HG03575 (cell line): ENCODE results near the gene NEU2.
"Not testable (repeated sequence)": the region's sequence is repeated elsewhere in the genome, so short reads cannot be mapped to it uniquely, and the experiment has no call there.

Source experiments
- ATAC-seq: cut with Tn5 transposase; IDR thresholded peaks from one replicate; pipeline ENCODE4 v1.9.1; 2021; ENCODE audit not compliant: unreplicated experiment, insufficient number of reproducible peaks, low FRiP score; ENCODE audit errors: extremely low read depth

The NEU2 gene

DNA sequence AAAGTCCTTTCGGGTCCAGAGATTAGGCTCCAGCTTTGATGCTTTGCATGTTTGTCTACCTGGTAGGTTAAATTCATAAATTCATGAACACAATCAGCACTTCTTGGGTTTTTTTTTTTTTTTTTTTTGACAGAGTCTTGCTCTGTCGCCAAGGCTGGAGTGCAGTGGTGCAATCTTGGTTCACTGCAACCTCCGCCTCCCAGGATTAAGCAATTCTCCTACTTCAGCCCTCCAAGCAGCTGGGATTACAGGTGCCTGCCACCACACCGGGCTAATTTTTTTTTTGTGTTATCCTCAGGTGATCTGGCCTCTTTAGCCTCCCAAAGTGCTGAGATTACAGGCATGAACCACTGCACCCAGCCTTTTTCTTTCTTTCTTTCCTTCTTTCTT, 32.7 kb downstream of the NEU2 start:
- ATAC-seq, result not testable (repeated sequence)

DNA sequence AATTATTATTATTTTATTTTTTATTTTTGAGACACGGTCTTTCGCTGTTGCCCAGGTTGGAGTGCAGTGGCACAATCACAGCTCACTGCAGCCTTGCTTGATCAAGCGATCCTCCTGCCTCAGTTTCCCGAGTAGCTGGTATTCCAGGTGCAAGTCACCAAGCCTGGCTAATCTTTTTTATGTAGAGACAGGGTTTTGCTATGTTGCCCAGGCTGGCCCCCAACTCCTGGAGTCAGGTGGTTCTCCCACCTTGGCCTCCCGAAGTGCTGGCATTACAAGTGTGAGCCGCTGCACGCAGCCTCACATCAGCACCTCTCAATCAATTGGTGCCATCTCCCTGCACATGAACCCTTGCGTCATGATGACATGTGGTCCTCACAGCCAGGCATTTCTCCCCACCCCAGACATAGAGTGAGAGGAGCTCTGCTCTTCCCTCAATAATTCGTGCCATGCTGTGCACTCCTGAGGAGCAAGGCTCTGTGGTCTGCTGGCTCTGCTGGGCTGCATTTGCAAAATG, 33.5 kb downstream of the NEU2 start:
- ATAC-seq, result no peak

DNA sequence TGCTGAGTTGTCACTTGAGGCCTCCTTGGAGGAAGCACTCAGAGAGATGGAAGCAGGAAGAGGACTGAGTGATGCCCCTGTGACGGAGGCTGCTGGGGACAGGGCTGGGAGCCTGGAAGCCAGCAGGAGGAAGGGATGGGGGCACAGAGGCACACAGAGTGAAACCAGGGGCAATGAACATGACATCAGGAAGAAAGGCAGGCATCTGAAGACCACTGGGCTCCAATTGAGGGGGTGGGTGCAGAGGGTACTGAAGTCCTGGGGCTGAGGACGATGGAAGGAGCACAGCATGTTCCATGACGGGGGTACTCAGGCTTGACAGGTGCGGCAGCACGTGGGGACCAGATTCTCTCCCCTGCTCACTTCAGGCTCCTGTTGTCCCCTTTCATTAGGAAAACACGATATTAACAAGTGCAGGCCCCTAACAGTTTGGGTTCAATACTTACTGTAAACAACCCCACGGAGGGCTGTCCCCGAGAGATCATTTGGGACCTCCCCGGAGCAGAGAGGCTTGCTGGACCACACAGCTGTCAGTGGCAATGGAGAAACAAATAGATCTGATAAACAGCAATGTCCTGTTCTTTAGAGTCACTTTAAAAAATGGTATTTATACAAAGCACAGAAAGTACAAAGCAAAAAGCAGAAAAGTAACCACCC, 36.4 kb downstream of the NEU2 start:
- ATAC-seq, result no peak

DNA sequence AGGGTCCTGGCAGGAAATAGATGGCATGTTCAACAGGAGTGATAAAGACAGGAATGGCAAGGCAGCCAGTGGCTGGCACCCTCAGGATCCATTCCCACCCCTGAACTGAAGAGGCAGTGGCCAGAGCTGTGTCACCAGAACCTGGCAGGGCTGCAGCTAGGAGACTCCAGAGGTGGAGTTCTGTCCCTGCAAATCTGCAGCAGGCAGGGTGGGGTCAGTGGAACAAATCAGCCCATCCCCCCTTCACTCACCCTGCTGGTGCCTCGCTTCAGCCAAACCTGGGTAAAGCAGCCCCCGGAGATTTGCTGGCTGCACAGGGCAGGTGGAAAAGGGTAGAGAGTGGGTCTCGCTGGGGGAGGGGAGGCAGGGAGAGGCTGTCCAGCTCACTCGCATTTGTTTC, 40.4 kb downstream of the NEU2 start:
- ATAC-seq, result no peak

DNA sequence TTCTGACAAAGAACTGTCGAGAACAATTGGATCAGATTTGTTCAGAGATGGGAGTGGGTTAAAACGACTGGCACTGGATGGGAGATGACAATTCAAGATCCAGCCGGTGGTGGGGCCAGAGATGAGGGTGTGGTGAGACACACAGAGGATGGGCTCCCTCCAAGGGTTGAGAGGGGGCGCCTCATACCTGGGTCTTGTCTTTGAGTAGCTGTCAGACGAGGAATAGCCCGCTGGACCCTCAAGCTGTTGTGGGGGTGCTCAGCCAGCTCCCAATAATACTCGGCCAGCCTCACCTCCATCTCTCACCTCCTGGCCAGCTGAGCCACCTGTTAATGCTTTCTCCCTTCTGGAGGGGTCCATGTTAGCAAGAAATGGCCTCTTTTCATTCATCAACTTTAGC, 41.6 kb downstream of the NEU2 start:
- ATAC-seq, result no peak

DNA sequence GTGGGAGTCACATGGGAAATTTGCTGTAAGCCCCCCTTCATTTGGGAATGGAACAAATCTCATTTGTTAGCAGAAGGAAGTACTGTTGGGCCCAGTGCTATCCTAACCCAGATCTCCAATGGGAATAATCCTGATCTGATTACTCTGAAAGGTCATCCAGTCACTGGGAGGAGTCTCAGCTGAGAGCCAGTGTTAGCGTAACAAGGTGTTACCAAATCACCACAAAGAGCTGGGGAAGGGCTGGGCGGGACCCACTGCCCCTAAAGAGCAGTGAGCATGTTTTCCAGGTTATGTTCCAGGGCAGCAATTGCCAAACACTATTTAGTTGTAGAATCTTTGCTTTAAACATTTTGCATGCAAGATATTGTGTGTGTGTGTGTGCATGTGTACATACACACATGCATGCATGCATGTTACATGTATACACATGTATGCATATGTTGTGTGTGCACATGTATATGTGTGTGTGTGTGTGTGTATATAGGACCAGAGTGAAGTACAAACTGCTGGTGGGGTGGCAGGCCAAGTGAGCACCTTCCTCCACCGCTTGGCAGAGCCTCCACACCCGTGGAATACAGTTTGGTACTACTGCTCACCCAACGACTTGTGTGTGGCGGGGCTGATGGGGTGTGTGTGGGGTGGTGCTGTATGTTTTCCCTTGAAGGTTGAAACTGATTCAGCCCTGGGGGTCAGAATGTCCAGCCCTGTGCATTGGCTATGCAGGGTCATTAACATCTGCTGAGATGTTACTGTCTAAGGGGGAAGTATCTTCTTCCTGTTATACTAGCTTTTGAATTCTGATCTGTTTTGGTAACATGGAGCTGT, 42.9 kb downstream of the NEU2 start:
- ATAC-seq, result no peak

DNA sequence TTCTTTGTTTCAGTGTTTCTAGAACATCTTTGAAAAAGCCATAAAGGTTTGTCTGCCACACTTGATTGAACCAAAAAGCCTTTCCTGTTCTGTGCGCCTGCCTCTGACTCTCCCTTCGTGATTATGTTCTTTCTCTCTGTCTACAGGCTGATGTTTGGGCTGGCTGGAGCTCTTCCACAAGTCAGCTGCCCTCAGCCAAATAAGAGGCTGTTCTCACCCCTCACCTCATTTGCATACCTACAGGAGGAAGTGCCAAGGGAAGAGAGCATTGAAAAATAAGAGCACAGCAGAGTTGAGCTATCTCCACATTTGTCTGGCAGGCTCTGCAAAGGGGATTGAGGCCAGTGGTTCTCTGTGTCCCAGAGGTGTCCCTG, 43.5 kb downstream of the NEU2 start:
- ATAC-seq, result peak; percentile 35

DNA sequence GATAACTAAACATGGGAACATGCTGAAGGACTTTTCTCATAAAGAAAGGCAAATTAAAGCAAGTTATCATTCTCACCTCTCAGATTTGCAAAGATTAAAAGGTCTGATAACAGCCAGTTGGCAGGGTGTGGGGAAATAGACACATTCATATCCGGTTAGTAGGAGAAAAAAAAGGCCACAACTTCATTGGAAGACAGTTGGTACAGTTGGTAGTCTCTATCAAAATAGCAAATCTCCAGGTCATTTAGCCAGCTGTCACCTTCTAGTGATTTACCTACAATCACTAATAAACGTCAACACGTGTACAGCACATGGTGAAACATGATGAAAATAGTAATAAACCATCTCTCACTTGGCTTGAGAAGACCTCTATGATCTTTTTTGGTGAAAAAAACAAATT, 44.3 kb downstream of the NEU2 start:
- no peak for ATAC-seq

DNA sequence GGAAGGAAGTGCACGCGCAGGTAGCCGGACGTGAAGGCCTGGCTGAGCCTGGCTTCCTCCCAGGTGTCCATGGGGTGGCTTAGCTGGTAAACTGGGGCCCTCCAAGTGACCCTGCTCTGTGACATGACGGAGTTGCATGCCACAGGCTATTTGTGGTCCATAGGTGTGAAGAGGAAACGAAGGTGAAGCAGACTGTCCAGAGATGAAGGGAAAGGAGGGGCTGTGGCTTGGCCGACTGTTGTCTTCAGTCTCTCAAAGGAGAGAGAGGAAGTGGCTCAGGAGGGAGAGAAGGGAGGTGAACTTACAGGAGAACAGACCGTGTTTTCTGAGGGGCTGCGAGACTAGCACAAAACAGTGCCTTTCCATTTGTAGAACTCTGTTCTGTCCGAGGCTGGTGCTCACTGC, 47.0 kb downstream of the NEU2 start:
- no peak for ATAC-seq

DNA sequence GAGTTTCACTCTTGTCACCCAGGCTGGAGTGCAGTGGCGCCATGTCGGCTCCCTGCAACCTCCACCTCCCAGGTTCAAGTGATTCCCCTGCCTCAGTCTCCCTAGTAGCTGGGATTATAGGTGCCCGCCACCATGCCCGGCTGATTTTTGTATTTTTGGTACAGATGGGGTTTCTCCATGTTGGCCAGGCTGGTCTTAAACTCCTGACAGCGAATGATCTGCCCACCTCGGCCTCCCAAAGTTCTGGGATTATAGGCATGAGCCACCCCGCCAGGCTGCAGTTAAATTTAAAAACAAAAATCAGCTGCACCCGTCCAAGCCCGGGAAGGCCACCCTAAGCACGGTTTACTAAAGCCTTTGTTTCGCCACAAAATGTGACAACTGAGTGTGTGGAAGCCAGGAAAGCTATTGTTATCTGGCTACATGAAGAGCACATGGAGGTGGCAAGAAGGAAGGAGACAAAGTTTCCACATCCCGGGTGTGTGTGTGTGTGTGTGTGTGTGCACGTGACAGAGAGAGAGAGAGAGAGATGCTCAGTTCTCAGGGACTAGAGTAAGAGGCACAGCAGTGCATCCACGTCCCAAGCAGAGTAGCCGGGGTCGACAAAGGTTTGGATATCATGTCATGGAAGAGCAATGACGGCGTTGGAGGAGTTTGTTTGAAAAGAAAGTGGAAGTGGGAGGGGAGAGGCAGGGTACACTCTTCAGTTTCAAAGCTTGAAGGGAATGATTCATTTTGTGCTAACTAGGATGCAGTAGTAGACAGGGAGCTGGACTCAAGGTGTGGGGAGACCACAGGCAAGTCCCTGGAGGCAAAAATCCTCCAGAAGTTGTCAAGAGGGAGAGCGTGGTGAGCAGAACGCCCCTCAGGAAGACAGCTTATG, 47.7 kb downstream of the NEU2 start:
- ATAC-seq, result no peak

DNA sequence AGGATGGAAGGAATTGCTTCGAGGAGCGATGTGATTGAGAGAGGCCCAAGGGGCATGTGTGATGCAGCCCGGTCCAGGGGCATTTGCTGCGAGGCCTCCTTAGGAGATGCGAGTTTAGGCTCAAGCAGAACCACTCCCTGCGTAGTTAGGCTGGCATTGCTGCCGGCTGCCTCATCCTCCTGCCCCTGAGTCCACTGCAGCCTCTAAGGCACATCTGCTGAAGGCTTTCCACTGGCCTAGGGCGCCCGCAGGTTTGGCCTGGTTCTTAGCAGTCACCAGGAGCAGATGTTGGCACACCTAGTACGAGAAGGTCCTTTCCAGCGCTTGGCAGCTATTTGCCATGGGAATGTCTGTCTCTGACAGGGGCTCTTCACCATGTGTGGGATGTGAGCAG, 48.4 kb downstream of the NEU2 start:
- no peak for ATAC-seq

DNA sequence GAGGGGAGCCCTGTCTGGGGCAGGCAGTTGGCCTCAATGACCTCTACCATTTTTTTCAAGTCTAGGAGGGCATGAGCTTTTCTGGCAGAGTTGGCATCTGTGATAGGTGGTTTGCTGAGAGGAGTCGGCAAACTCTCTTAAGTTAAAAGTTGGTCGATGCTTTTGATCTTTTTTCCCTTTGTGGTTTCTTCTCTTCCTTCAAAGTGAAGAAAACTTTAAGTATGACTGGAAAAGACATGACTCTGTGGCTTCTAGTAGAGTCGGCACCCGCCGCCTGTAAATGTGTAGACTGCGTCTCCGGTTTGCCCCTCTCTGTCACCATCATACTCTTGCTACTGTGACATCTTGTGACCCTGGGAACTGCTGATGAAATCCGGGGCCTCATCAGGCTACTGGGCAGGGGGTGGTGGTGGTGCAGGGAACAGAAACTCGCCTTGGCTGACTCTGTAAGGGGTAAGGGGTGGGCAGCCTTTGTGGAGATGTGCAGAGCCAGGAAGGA, 48.8 kb downstream of the NEU2 start:
- no peak for ATAC-seq

DNA sequence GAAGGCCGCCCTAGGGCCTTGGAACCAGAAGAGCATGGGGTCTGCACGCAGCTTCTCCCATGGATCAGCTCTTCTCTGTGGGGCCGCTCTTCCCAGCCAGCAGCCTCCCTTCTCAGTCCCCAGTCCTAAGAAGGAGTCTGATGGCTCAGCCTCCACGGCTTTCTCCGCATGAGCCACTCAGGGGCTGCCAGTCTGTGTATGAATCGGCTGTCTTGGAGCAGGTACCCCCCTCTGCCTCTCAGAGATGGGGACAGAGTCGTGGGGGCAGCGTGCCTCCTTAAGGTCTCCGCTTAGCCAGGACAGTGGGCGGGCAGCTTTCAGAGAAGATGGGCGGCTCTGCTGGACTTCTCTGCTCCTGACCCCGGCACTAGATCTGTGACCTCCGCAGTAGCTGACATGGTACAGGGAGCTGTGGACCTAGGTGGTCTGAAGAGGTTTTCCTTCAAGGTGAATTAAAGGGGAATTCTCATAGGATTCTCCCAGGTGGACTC, 49.3 kb downstream of the NEU2 start:
- ATAC-seq, result no peak

DNA sequence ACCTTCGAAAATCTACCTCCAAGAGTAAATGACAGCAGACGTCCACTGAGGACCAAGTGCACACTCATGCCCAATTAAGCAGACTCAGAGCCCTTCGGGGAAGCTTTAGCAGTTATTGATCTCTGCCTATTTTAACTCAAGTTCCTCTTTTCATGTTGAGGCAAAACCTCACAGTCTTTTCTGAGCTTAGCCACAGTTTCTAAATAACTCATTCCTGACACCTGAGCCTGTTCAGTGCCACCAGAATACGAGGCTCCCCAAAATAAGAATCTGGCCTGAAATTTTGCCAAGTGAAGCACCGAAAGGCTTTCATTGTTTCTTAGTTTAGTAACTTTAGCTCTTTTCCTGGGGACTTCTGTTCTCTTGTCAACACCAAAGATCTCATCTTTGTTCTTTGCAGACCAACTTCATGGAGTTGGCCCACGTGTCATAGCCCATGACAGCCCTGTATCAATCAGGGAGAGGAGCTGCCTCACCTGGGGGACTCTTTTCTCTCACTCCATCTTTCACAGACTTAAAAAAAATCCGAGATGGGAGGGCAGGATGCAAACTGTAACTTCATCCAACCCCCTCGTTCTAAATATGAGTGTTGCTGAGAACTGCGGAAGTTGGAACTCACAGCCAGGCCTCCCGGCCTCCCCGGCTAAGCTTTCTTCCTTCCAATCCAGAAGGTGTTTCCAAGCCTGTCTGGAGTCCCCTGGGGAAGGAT, 49.9 kb downstream of the NEU2 start:
- ATAC-seq, result no peak

DNA sequence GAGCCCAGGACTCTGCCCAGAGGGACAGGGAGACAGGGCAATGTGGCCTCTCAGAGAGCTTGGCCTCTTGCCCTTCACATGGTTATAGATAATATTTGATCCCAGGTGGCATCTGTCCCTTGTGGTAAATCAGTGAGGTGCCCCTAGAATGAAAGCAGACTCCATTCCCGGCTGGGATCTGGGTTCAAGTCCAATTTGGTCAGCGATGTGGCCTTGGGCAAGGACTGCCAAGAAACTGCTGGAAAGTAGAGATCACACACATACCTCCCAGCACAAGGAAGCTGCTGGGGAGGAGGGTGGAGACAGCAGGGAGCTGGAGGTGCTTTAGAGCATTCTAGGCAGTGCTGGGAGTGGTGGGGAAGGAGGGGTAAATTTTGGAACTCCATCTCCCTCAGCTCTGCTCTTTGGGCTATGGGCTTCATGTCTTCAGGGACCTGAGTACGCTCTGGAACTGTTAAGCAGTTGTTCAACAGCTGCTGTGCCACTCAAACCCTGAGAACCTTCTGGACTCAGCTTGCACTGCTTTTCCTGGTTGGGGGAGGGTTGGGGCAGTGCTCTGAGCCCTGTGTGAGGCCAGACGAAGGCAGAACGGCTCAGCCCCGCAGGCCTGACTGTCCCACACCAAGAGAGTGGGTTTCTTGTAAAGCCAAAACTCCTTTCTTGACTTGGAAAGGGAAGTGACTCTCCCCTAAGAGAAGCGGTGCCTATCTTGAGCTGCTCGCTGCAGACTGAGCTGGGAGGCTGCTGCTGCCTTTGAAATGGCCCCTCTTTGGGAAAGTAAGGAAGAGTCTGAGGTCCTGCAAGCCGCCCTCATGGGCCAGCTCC, 50.7 kb downstream of the NEU2 start:
- ATAC-seq, result no peak

DNA sequence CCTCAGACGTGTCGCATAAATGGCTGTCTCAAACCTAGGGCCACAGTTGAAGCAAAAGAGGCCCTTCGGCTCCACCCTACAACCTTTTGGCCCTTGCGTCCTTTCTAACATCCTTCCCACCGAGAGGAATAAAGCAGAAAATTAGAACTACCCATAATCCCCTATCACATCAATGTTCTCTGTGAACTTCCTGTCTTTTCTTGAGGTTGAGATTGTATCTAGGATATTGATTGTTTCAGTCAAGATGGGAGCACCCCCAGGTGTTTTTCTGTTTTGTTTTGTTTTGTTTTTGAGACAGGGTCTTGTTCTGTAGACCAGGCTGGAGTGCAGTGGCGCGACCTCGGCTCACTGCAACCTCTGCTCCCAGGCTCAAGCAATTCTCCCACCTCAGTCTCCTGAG, 51.3 kb downstream of the NEU2 start:
- no peak for ATAC-seq

DNA sequence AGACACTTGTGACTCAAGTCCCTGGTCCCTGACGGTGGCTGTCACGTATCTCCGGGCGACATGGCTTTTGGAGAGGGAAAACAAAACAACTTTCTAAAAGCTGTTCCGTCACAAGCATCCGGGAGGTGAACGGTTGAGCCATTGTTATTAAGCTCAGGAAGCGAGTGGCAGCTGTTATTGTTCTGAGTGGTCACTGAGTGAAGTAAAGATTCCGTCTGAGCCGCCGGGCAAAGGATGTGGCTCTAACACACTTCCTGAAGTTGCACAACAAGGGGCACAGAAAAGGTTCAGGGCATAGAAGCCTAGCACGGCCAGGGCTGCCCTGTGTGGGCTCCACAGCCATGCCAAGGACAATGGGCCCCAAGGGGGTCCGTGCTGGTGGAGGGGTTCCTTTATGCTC, 52.0 kb downstream of the NEU2 start:
- ATAC-seq, result no peak
